H9 (cell line): ENCODE measurements around the gene MYB. TPM values are rescaled to one million over a fixed set of nuclear protein-coding genes. Genes with fewer than 3 reads are reported as not detected.

Experiments used
- DNase-seq: peaks from one replicate; pipeline ENCODE4 v3.0.0-alpha.2; 2017
- H2AFZ ChIP-seq: one replicate; pipeline ENCODE4 v1.6.1; 2013; ENCODE audit warnings: mild to moderate bottlenecking, low read length, control low read depth, moderate library complexity
- H2AK5ac ChIP-seq: 2 replicates; pipeline ENCODE4 v1.6.1; 2013; ENCODE audit warnings: low read length, control low read depth, mixed read lengths; ENCODE audit not compliant: insufficient read length
- H2BK120ac ChIP-seq: one replicate; pipeline ENCODE4 v1.6.1; 2013; ENCODE audit warnings: low read depth, mild to moderate bottlenecking, low read length, control low read depth, inconsistent platforms; ENCODE audit not compliant: poor library complexity, severe bottlenecking
- H2BK12ac ChIP-seq: 2 replicates; pipeline ENCODE4 v1.6.1; 2013; ENCODE audit warnings: low read length, control low read depth, mixed read lengths, low read depth; ENCODE audit not compliant: insufficient read length
- H2BK15ac ChIP-seq: 2 replicates; pipeline ENCODE4 v1.6.1; 2013; ENCODE audit warnings: low read depth, low read length, control low read depth
- H2BK20ac ChIP-seq: one replicate; pipeline ENCODE4 v1.6.1; 2013; ENCODE audit warnings: low read depth, mild to moderate bottlenecking, low read length, control low read depth, inconsistent platforms; ENCODE audit not compliant: poor library complexity, severe bottlenecking
- H2BK5ac ChIP-seq: 2 replicates; pipeline ENCODE4 v1.6.1; 2013; ENCODE audit warnings: low read length, control low read depth, mixed read lengths; ENCODE audit not compliant: insufficient read length
- H3K14ac ChIP-seq: 2 replicates; pipeline ENCODE4 v1.6.1; 2013; ENCODE audit warnings: low read length, control low read depth; ENCODE audit not compliant: insufficient read depth
- H3K18ac ChIP-seq: 2 replicates; pipeline ENCODE4 v1.6.1; 2013; ENCODE audit warnings: low read depth, mild to moderate bottlenecking, mixed read lengths, low read length, control low read depth; ENCODE audit not compliant: insufficient read length
- H3K23ac ChIP-seq: 2 replicates; pipeline ENCODE4 v1.6.1; 2013; ENCODE audit warnings: low read length, control low read depth, mixed read lengths, low read depth; ENCODE audit not compliant: insufficient read length
- H3K23me2 ChIP-seq: 2 replicates; pipeline ENCODE4 v1.6.1; 2013; ENCODE audit warnings: low read depth, mild to moderate bottlenecking, mixed read lengths, low read length, control low read depth; ENCODE audit not compliant: insufficient read length, poor library complexity, severe bottlenecking
- H3K27ac ChIP-seq: 2 replicates; pipeline ENCODE4 v1.5.1; 2013; ENCODE audit warnings: low read length, control low read depth, mixed read lengths, low read depth; ENCODE audit not compliant: insufficient read length
- H3K27me3 ChIP-seq: 2 replicates; pipeline ENCODE4 v1.6.1; 2013; ENCODE audit warnings: low read length, control low read depth, inconsistent platforms; ENCODE audit not compliant: insufficient read depth
- H3K4ac ChIP-seq: 2 replicates; pipeline ENCODE4 v1.6.1; 2013; ENCODE audit warnings: low read depth, mild to moderate bottlenecking, control low read depth, inconsistent platforms, low read length, moderate library complexity
- H3K4me1 ChIP-seq: 2 replicates; pipeline ENCODE4 v1.6.1; 2013; ENCODE audit warnings: low read length, control low read depth, inconsistent platforms; ENCODE audit not compliant: insufficient read depth
- H3K4me2 ChIP-seq: 2 replicates; pipeline ENCODE4 v1.6.1; 2013; ENCODE audit warnings: low read length, control low read depth, mixed read lengths; ENCODE audit not compliant: insufficient read length, insufficient read depth
- H3K56ac ChIP-seq: 2 replicates; pipeline ENCODE4 v1.6.1; 2013; ENCODE audit warnings: low read depth, mild to moderate bottlenecking, mixed read lengths, low read length, control low read depth; ENCODE audit not compliant: insufficient read length
- H3K79me1 ChIP-seq: 2 replicates; pipeline ENCODE4 v1.6.1; 2013; ENCODE audit warnings: low read depth, mild to moderate bottlenecking, moderate library complexity, low read length, control low read depth, inconsistent platforms; ENCODE audit not compliant: insufficient read depth, poor library complexity, severe bottlenecking
- H3K79me2 ChIP-seq: 2 replicates; pipeline ENCODE4 v1.6.1; 2013; ENCODE audit warnings: low read length, control low read depth, inconsistent platforms; ENCODE audit not compliant: insufficient read depth
- H3K9ac ChIP-seq: 2 replicates; pipeline ENCODE4 v1.6.1; 2013; ENCODE audit warnings: low read length, control low read depth, mixed read lengths; ENCODE audit not compliant: insufficient read length; ENCODE audit errors: extremely low read depth
- H3K9me3 ChIP-seq: one replicate; pipeline ENCODE4 v1.6.1; 2013; ENCODE audit warnings: low read depth, low read length, inconsistent platforms; ENCODE audit not compliant: control insufficient read depth
- H3T11ph ChIP-seq: one replicate; pipeline ENCODE4 v1.6.1; 2013; ENCODE audit warnings: mild to moderate bottlenecking, low read length, control low read depth, inconsistent platforms
- H4K20me1 ChIP-seq: one replicate; pipeline ENCODE4 v1.6.1; 2013; ENCODE audit not compliant: control insufficient read depth, insufficient read length, insufficient read depth
- H4K5ac ChIP-seq: 2 replicates; pipeline ENCODE4 v1.6.1; 2013; ENCODE audit warnings: low read depth, mild to moderate bottlenecking, mixed read lengths, low read length, control low read depth; ENCODE audit not compliant: insufficient read length
- H4K8ac ChIP-seq: replicated peaks from 2 replicates; pipeline ENCODE4 v1.6.1; 2013; ENCODE audit warnings: low read length, control low read depth, mixed read lengths, low read depth; ENCODE audit not compliant: insufficient read length
- H4K91ac ChIP-seq: 2 replicates; pipeline ENCODE4 v1.6.1; 2013; ENCODE audit warnings: low read depth, mild to moderate bottlenecking, moderate library complexity, mixed read lengths, low read length, control low read depth; ENCODE audit not compliant: insufficient read length
- H3K27ac Mint-ChIP-seq, 3 experiments: 2 replicates in 2 of 3; 3 replicates in 1 of 3; pipeline ENCODE4 v1.8.0; 2020 to 2021; ENCODE audit warnings: mixed read lengths in 3 of 3, mild to moderate bottlenecking in 1 of 3, moderate library complexity in 1 of 3
- H3K27me3 Mint-ChIP-seq: 2 replicates; pipeline ENCODE4 v1.8.0; 2021; ENCODE audit warnings: low read depth, mild to moderate bottlenecking, moderate library complexity, mixed read lengths
- H3K36me3 Mint-ChIP-seq, 3 experiments: 2 replicates in 2 of 3; 3 replicates in 1 of 3; pipeline ENCODE4 v1.8.0; 2020 to 2021; ENCODE audit warnings: low read depth in 3 of 3, mixed read lengths in 3 of 3; ENCODE audit not compliant: insufficient read depth in 1 of 3
- H3K4me1 Mint-ChIP-seq, 2 experiments: 2 replicates each; pipeline ENCODE4 v1.8.0; 2020; ENCODE audit warnings: mixed read lengths in 2 of 2
- H3K4me3 Mint-ChIP-seq, 2 experiments: 2 replicates in 1 of 2; 3 replicates in 1 of 2; pipeline ENCODE4 v1.8.0; 2020 to 2021; ENCODE audit warnings: mild to moderate bottlenecking in 2 of 2, mixed read lengths in 2 of 2, moderate library complexity in 1 of 2
- H3K9me3 Mint-ChIP-seq, 2 experiments: 2 replicates in 1 of 2; 3 replicates in 1 of 2; pipeline ENCODE4 v1.8.0; 2020; ENCODE audit warnings: mild to moderate bottlenecking in 2 of 2, mixed read lengths in 2 of 2, moderate library complexity in 1 of 2
- CTCF ChIP-seq: fragments of 200-600 bp; sonication (generic); conservative IDR thresholded peaks from 3 replicates; pipeline ENCODE4 v1.8.0; 2021; ENCODE audit warnings: antibody characterized with exemption, mild to moderate bottlenecking
- WGBS: extraction: QIAGEN DNeasy Blood & Tissue Kit; methylation state at CpG from one replicate; pipeline ENCODE4 v1.1.7; 2013; ENCODE audit warnings: missing lambda C conversion rate, low lambda C conversion rate, mixed read lengths; ENCODE audit not compliant: insufficient read length; ENCODE audit errors: extremely low coverage; 5-methylcytosine and 5-hydroxymethylcytosine counted together
- total RNA-seq: library from RNA; stranded (reverse); gene quantifications from 2 replicates; pipeline ENCODE4 v1.2.1, GENCODE V29; 2021

MYB gene
- total RNA-seq, 1 experiment from 2014 or later = 5.8 TPM

DNA sequence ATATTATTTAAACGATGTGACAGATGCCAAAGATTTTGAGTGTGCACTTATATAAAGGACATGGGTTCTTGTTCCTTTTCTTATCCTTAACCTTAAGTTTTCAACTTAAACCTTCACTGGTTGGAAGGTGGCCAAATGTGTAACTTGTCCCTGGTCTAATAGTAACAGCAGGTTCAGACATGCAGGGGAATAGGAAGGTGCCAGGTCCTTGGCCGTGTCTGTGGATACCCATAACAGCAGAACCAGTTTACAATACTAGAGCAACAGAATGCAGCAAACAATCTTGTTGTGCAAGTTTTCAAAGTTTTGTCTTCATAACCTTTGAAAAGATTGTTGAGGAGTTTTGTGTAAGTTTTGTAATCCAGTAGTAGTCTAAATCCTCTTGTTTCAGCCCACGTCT lies 4.4 kb downstream of the MYB start:
- no peaks in the 10 kb centered on the region for H3K9me3 ChIP-seq
- H2AFZ ChIP-seq = no peak overlapping the region
- no peak overlapping the region for H2AK5ac ChIP-seq
- peaks cover 0 to 3% of the 10 kb centered on the region in 2 experiments; a peak in 2 of 5 replicates for H3K9me3 Mint-ChIP-seq
- no peak overlapping the region for H2BK15ac ChIP-seq
- H3K14ac ChIP-seq = no peak overlapping the region
- H3K9ac ChIP-seq = no peak overlapping the region
- H4K5ac ChIP-seq = no peak overlapping the region
- no peak overlapping the region for H3K18ac ChIP-seq
- no peak overlapping the region for H3T11ph ChIP-seq
- peaks cover 0 to 36% (median 26%) of the 10 kb centered on the region in 3 experiments; a peak in 5 of 7 replicates for H3K36me3 Mint-ChIP-seq
- H2BK20ac ChIP-seq = no peak overlapping the region
- H2BK12ac ChIP-seq = no peak overlapping the region
- TF ChIP-seq CTCF = no peak
- H4K20me1 ChIP-seq = no peaks in the 10 kb centered on the region
- no peak overlapping the region for H3K27ac ChIP-seq
- no peak overlapping the region for H4K8ac ChIP-seq
- no peak overlapping the region for H2BK5ac ChIP-seq
- peaks cover 25% of the 10 kb centered on the region for H3K27me3 Mint-ChIP-seq
- no peak overlapping the region for H3K4me2 ChIP-seq
- no peak overlapping the region for H2BK120ac ChIP-seq
- peaks cover 26% of the 10 kb centered on the region for H3K23me2 ChIP-seq
- H3K4ac ChIP-seq = no peak overlapping the region
- H3K23ac ChIP-seq = no peak overlapping the region
- no peak for DNase-seq
- peaks cover 7% of the 10 kb centered on the region; the same call in 1 of the 2 replicates for H3K27me3 ChIP-seq
- WGBS = no CpG with 5 or more reads among the region's 3 CpGs
- H4K91ac ChIP-seq = no peak overlapping the region
- H3K4me1 ChIP-seq = peaks cover 2% of the 10 kb centered on the region; the same call in 1 of the 2 replicates
- H3K27ac Mint-ChIP-seq = no peak overlapping the region; a peak in 1 of 7 replicates
- no peak overlapping the region for H3K4me3 Mint-ChIP-seq
- H3K79me2 ChIP-seq = no peaks in the 10 kb centered on the region
- no peaks in the 10 kb centered on the region for H3K79me1 ChIP-seq
- peaks cover 13 to 20% of the 10 kb centered on the region in 2 experiments; a peak in 3 of 4 replicates for H3K4me1 Mint-ChIP-seq
- no peak overlapping the region for H3K56ac ChIP-seq
